ENCODE results near the gene INO80. TPM values are rescaled to one million over a fixed set of nuclear protein-coding genes. Genes with fewer than 3 reads are reported as not detected.

INO80 gene
- total and polyA plus RNA-seq, 12 donors, result 4.8 to 14.8 (median 11.7) TPM

DNA sequence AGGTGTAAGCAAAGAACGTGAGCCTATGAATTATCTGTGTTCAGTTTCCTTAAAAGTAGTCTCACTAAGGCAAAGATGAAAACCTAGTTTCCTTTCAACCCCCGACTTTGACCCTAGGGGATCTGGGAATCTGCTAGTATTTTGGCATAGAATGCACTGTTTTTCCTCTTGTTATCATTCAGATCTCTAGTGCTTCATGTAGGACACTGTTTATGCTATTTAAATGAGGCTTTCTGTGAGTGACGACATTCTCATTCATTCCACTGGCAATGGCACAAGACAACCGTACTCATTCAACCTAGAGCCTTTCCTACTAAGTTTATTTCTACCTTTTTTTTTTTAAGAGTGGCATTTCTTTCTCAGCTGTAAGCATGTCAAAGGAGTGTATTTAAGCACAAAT lies 95.8 kb downstream of the INO80 start:
- Histone ChIP-seq H3K4me3 (no peak overlapping the region), H3K4me1 (peaks cover 2 to 66% (median 45%) of the 10 kb centered on the region in 9 donors), H3K27me3 (no peaks in the 10 kb centered on the region), H3K36me3 (peaks cover 0 to 86% (median 15%) of the 10 kb centered on the region in 9 donors), H3K9me3 (no peaks in the 10 kb centered on the region), H3K27ac (peak overlapping the region in 7 of 10 donors; percentile 9 to 81 (median 67))
- TF ChIP-seq, protein P1, sequence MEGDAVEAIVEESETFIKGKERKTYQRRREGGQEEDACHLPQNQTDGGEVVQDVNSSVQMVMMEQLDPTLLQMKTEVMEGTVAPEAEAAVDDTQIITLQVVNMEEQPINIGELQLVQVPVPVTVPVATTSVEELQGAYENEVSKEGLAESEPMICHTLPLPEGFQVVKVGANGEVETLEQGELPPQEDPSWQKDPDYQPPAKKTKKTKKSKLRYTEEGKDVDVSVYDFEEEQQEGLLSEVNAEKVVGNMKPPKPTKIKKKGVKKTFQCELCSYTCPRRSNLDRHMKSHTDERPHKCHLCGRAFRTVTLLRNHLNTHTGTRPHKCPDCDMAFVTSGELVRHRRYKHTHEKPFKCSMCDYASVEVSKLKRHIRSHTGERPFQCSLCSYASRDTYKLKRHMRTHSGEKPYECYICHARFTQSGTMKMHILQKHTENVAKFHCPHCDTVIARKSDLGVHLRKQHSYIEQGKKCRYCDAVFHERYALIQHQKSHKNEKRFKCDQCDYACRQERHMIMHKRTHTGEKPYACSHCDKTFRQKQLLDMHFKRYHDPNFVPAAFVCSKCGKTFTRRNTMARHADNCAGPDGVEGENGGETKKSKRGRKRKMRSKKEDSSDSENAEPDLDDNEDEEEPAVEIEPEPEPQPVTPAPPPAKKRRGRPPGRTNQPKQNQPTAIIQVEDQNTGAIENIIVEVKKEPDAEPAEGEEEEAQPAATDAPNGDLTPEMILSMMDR (IDR thresholded peaks at IDR 0.05), result no peak
- intact Hi-C loops (cut with DNase I), result loop anchor here in 3 of 10 donors (5.0 to 10.0 kb wide), 3 partner anchors 78 to 164 kb away; no protein-coding TSS in a partner anchor
- 40 to 49% methylated on average over 4 of the region's 4 CpGs for WGBS, 2 donors
- peak in 1 of 8 donors; percentile 15 for ATAC-seq
- DNase-seq, result no peak

- DNase-seq, result no peak
- H3K27me3 ChIP-seq, result no peaks in the 10 kb centered on the region
- intact Hi-C loops (cut with DNase I), result loop anchor here in 8 of 10 donors (2.0 to 10.0 kb wide), 6 partner anchors 74 to 117 kb away; no protein-coding TSS in a partner anchor
- ATAC-seq, result peak in 5 of 8 donors; percentile 74 to 79 (median 74)
- TF ChIP-seq, protein P1 (IDR thresholded peaks at IDR 0.05), result no peak
- H3K4me3 ChIP-seq, result no peak overlapping the region
- peaks cover 0 to 58% (median 44%) of the 10 kb centered on the region in 9 donors for H3K4me1 ChIP-seq
- H3K36me3 ChIP-seq, result peaks cover 0 to 90% (median 22%) of the 10 kb centered on the region in 9 donors
- peak overlapping the region in 9 of 10 donors; percentile 9 to 81 (median 54) for H3K27ac ChIP-seq
- H3K9me3 ChIP-seq, result no peaks in the 10 kb centered on the region
- WGBS, 2 donors, result 53 to 63% methylated on average over 5 of the region's 5 CpGs
These were observed 96.9 kb downstream of the INO80 start for GRCh38 chr15:41019174-41019573.

- Histone ChIP-seq H3K36me3 (peaks cover 0 to 96% (median 22%) of the 10 kb centered on the region in 9 donors), H3K27me3 (no peaks in the 10 kb centered on the region), H3K9me3 (no peaks in the 10 kb centered on the region), H3K27ac (peak overlapping the region in 9 of 10 donors; percentile 2 to 81 (median 54)), H3K4me1 (peaks cover 0 to 60% (median 43%) of the 10 kb centered on the region in 9 donors), H3K4me3 (no peak overlapping the region)
- ATAC-seq (peak in 7 of 8 donors; percentile 60 to 91 (median 82)), DNase-seq (peak in 1 of 2 donors; percentile 55)
- TF ChIP-seq, protein P1 (IDR thresholded peaks at IDR 0.05), result peak; percentile 7 to 77 (median 50)
- intact Hi-C loops (cut with DNase I), result loop anchor here in 8 of 10 donors (1.0 to 10.0 kb wide), 7 partner anchors 74 to 116 kb away; no protein-coding TSS in a partner anchor
- 37 to 65% methylated on average over 1 of the region's 1 CpG for WGBS, 2 donors
These were observed 97.5 kb downstream of the INO80 start for GRCh38 chr15:41018534-41018933.

- Histone ChIP-seq H3K36me3 (peaks cover 0 to 97% (median 22%) of the 10 kb centered on the region in 9 donors), H3K9me3 (no peaks in the 10 kb centered on the region), H3K27ac (peak overlapping the region in 4 of 10 donors; percentile 21 to 81 (median 58)), H3K4me1 (peaks cover 0 to 54% (median 39%) of the 10 kb centered on the region in 9 donors), H3K4me3 (no peak overlapping the region), H3K27me3 (no peaks in the 10 kb centered on the region)
- TF ChIP-seq, protein P1 (IDR thresholded peaks at IDR 0.05), result no peak
- ATAC-seq (no peak), DNase-seq (no peak)
- 40 to 60% methylated on average over 2 of the region's 2 CpGs for WGBS, 2 donors
- intact Hi-C loops (cut with DNase I), result loop anchor here in 6 of 10 donors (5.0 to 10.0 kb wide), 3 partner anchors 72 to 115 kb away; no protein-coding TSS in a partner anchor
These were observed 98.9 kb downstream of the INO80 start for GRCh38 chr15:41017066-41017735.
